Stimulated activated CD4-positive, alpha-beta T cell treated with anti-CD3 and anti-CD28 coated beads, Interleukin-12 subunit alpha, Interleukin-12 subunit beta, amount 100 ng/mL, for 4 hours (primary cell): ENCODE data around the gene BGN.

ENCODE experiments used
- DNase-seq: peaks from one replicate; pipeline ENCODE4 v3.0.0-alpha.2; 2020

Gene BGN

DNA sequence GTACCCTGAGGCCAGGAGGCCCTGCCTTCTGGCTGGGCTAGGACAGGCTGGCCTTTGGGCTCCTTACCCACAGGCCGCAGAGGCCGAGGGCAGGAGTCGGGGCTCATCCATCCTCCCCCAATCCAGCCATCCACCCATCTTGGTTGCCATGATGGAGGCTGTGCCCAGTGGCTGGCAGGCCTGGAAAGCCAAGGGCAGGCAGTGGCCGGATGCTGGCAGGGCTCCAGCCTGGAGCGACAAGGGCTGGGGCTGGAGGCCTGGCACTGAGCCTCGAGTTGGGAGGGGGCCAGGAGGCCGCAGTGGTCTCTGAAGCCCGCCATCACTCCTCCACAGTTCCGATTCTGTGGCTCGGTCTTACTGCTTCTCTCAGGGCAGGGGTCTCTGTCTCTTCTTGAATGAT lies 8.6 kb upstream of the BGN start:
- no peak for DNase-seq

GRCh38 chrX:153487590-153488071 lies 7.1 kb upstream of the BGN start:
- DNase-seq = no peak

DNA sequence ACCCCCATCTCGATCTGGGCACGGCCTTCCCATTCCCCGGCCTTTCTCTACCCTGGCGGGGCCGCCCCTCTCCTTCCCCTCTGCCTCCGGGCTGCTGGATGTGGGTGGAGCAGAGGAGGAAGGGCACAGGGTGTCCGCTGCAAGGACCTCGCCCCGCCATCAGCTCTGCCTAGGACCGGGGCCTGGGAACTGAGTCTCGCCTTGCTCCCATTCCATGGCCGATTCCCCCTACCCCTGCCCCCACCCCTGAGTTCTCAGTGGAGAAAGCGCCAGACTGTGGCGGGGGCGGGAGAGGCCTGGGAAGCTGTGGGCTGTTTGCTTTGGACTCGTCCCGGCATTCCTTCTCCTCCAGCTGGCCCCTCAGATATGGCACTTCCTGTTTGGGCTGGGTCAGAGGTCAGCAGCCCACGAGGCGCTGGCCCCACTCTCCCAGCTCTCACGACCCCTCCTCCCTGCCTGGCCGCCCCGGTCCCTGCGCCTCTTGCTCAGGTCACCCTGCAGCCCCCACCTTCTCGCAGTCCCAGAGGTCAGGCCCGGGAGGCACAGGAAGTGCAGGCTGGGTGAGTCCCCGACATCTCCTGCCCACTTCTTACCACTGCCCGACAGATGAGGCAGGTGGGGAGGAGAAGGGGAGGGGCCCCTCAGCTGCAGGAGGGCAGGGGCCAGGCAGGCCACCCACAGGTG lies 6.4 kb upstream of the BGN start:
- DNase-seq = no peak

DNA sequence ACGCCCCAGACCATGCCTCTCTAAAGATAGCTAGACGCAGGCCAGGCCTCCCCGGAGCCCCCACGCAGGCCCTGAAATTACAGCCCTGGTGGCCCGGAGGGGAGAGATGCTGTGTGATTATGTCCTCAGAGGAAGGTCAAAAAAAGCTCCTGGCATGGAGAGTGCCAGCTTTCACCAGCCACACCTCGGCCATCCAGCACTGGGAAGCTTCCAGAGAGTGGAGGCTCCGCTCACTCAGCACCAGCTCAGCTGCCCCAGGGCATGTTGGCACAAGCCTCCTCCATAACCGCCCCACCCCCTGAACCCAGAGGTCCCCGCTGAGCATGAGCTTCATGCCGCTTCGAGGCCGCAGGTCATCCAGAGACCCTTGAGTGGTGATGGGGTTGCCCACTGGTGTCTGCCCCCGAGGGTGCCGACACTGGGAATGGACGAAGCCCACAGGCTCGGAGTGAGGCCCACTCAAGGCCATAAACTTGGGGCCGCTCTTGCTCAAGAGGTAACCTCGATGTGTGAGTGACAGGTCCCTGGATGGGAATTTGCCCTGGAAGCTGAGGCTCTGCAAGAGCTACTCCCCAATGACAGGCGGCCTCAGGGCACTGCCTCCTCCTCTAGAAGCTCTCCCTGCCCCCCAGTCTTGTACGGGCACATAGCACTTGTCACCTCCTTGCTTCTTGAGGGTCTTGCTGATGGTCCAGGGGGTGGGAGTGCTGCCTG lies 4.4 kb upstream of the BGN start:
- no peak for DNase-seq

DNA sequence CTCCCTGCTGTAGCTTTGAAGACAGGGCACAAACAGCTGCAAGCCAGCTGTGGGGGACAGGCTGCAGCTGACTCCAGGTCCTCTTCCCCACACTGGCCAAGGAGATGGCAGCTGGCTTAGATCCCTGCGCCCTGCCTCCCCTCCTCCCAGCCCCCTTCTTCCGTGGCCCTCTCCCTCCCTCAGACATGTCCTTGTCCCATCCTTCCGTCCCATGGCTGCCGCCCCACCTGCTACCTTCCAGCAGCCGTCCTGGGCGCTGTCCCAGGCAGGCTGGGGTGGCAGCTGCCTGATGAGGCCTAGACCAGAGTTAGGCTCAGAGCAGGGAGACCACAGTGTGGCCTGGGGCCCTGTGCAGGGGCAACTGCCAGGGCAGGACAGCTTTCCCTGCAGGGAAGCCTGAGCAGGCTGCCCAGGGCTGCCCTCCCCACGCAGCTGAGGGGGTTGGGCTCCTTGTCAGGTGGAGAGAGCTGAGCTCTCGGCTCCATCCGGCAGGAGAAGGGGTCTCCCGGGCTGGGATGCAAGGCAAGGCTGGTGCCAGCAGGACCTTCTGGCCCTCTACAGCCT lies 3.3 kb upstream of the BGN start:
- no peak for DNase-seq

- DNase-seq = no peak
Observed at GRCh38 chrX:153491918-153492317, 2.9 kb upstream of the BGN start.

- DNase-seq = no peak
Observed at GRCh38 chrX:153492543-153492942, 2.2 kb upstream of the BGN start.

DNA sequence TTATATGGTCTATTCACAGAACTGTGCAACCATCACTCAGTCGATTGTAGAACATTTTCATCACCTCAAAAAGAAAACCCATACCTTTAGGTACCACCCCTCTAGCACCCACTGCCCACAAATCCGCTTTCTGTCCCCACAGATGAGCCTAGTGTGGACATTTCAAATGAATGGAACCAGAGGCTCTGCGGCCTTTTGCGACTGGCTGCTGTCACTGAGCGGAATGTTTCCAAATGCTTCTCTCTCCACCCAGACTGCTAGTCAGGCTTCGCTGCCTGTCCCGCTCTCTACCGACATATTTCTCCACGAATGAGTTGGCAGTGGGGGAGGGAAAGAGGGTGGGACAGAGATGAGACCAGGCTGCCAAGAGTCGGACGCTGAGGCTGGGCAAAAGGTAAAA lies 1.7 kb upstream of the BGN start:
- no peak for DNase-seq

GRCh38 chrX:153494061-153494460 lies 719 bp upstream of the BGN start:
- no peak for DNase-seq

DNA sequence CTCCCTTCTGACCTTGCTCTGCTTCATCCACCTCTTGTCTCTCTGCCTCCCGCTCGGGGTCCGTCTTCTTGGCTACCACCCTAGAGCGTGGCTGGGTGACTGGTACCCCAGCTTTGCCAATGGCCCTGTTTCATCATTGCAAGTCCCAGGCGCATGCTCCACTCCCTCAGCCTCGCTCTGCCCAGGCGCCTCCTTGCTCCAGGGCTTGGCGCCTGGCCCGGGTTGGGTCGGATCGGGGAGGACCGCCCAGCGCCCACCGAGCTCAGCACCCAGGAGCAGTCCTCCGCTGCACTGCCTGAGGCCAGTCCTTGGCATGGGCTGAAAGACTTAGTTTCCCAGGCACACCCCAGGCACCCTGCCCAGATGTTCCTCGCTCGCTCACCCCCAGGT lies 577 bp downstream of the BGN start:
- DNase-seq = no peak

- DNase-seq = no peak
Observed at GRCh38 chrX:153495903-153496589, 1.3 kb downstream of the BGN start.

GRCh38 chrX:153496590-153496959 lies 1.8 kb downstream of the BGN start:
- no peak for DNase-seq

GRCh38 chrX:153498453-153498852 lies 3.7 kb downstream of the BGN start:
- no peak for DNase-seq

- no peak for DNase-seq
Observed at GRCh38 chrX:153499341-153499740, 4.6 kb downstream of the BGN start.

GRCh38 chrX:153499876-153500275 lies 5.1 kb downstream of the BGN start:
- no peak for DNase-seq

DNA sequence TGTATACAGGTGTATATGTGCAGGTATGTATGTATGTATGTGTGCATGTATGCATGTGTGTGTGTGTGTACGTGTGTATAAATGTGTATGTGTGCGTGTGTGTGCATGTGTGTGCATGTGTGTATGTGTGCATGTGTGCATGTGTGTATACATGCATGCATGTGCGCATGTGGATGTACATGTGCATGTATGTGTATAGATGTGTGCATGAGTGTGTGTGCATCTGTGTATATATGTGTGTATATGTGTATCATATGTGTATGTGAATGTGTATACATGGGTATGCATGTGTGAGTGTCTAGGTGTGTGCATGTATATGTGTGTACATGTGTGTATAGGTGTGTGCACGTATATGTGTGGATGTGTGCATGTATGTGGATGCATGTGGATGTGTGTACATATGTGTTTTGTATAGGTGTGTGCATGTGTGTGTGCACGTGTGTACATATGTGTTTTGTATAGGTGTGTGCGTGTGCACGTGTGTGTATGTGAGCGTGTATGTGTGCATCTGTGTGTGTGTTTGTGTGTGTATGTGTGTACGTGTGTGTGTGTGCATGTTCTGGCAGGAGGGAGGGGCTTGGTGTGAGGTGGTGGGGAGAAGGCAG lies 6.0 kb downstream of the BGN start:
- no peak for DNase-seq

- DNase-seq = no peak
Observed at GRCh38 chrX:153501530-153501929, 6.8 kb downstream of the BGN start.

DNA sequence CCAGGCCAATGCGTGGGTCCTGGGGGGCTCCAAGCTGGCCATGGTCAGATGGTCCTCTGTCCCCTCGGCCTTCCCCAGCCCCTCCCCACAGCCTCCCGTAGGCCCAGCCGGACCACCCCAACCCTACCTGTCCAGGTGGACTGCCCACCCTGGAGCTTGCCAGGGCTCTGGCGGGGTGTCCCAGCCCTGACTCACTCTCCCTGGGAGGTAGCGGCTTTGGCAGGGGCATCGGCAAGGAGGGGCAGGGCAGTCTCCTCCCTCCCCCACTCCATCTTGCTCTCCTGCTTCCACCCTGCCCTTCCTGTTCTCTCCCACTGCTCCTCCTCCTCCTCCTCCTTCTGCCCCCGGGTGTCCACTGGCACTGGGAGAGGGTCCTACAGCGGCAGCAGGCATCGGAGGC lies 7.4 kb downstream of the BGN start:
- no peak for DNase-seq

- DNase-seq = no peak
Observed at GRCh38 chrX:153502796-153503195, 8.0 kb downstream of the BGN start.

DNA sequence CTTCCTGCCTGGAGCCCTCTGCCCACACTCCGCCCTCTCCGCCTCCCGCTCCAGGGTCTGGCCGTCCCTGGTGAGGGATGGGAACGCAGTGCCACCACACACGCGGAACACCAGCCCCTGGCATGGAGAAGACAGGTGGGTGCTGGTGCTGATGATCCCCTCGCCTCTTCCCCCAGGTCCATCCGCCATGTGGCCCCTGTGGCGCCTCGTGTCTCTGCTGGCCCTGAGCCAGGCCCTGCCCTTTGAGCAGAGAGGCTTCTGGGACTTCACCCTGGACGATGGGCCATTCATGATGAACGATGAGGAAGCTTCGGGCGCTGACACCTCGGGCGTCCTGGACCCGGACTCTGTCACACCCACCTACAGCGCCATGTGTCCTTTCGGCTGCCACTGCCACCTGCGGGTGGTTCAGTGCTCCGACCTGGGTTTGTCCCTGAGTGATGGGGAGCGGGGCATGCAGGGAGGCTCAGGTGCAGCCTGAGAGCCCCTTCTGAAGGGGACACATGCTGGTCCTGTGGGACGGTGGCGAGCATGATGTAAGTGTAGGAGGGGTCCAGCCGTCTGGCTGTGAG lies 9.8 kb downstream of the BGN start:
- no peak for DNase-seq

DNA sequence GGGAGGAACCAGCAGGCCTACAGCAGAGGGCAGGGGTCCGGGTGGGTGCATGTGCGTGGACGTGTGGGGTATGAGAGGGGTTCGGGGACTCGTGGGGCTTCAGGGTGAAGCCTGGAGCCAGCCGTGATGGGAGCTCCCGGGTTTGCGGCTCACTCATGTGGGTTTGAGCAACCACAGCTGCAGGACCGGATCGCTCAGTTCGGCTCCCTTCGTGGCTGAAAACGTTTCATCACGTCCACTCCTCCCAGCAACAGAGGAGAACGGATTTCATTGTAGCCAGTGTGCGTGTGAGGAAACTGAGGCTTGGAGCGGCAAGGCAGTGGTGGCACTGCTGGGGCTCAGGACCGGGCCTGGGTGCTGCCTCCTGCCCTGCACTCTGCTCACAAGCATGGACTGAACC lies 10.6 kb downstream of the BGN start:
- no peak for DNase-seq

DNA sequence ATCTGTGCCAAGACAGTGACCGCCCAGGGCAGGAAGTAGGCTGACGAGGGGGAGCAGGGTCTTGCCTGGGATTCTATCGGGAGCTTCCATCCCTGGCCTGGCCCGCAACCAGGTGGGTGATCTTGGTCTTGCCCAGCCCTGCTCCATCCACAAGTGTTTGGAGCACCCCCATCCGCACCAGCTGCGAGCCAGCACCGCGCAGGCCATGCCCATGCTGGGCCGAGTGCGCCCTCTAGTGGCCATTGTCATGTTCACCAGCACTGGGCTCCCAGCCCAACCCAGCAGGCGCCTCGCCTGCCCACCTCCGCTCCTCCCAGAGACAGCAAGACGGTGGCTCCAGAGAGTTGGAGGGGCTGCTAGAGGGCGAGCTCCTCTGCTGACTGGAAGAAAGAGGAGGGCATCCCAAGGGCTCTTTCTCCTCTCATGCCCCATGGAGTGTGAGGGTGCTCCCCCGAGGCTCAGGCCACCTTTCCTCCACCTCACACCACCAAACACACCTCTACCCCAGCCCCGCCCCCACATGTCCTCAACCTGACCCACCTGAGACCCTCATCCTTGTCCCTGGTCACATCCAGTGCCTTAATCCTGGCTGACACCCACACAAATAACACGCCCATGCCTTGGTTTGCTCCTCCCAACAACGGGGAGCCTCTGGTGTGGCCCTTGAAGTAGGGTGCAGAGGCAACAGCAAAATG lies 12.9 kb downstream of the BGN start:
- DNase-seq = peak; percentile 80
